Measurements from ENCODE around the gene ADGRV1.
"Not testable (repeated sequence)": the region's sequence is repeated elsewhere in the genome, so short reads cannot be mapped to it uniquely, and the experiment has no call there.

The ADGRV1 gene

DNA sequence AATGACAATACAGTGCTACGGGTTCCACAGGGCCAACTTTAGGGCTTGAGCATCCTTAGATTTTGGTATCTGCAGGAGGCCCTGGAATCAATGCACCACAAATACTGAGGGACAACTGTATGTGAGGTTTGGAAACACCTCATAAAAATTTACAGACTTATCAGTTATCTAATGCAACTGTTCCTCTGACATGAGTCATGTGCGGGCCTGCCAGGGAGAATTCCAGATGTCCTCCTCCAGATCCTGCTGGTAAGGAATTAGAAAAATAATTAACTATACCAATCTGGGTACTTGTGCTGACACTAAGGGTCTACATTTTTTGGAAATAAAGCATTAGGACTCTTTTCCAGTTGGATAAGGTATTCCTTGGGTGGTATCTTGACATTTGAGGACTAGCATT lies 491.2 kb downstream of the ADGRV1 start:
- Histone ChIP-seq H3K4me1 (ENCODE audit: control insufficient read depth, insufficient read depth, low read length, poor library complexity, severe bottlenecking) (no peaks in the 10 kb centered on the region), H3K27ac (ENCODE audit: insufficient read depth, low read length, poor library complexity, severe bottlenecking) (no peak overlapping the region), H3K36me3 (ENCODE audit: control insufficient read depth, insufficient read depth, low read length) (no peaks in the 10 kb centered on the region), H3K4me3 (ENCODE audit: insufficient read depth, low read depth, low read length, poor library complexity, severe bottlenecking) (no peak overlapping the region), H3K27me3 (replicated peaks; ENCODE audit: control insufficient read depth, insufficient read depth, low read length, poor library complexity, severe bottlenecking) (no peaks in the 10 kb centered on the region), H3K9me3 (ENCODE audit: control insufficient read depth, low read length) (no peaks in the 10 kb centered on the region)
- no peak for DNase-seq

DNA sequence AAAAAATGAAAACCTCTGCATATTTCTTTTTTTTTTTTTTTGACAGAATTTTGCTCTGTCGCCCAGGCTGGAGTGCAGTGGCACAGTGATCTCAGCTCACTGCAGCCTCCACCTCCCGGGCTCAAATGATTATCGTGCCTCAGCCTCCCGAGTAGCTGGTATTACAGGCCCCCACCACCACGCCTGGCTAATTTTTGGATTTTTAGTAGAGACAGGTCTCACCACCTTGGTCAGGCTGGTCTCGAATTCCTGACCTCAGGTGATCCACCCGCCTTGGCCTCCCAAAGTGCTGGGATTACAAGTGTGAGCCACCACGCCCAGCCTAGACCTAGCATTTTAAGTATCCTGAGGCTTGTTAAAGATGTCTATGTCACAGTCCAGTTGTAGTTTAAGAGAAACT lies 493.8 kb downstream of the ADGRV1 start:
- not testable (repeated sequence) for DNase-seq; H3K27ac ChIP-seq (ENCODE audit: insufficient read depth, low read length, poor library complexity, severe bottlenecking); H3K36me3 ChIP-seq (ENCODE audit: control insufficient read depth, insufficient read depth, low read length); H3K9me3 ChIP-seq (ENCODE audit: control insufficient read depth, low read length); H3K4me1 ChIP-seq (ENCODE audit: control insufficient read depth, insufficient read depth, low read length, poor library complexity, severe bottlenecking); H3K27me3 ChIP-seq (replicated peaks; ENCODE audit: control insufficient read depth, insufficient read depth, low read length, poor library complexity, severe bottlenecking); H3K4me3 ChIP-seq (ENCODE audit: insufficient read depth, low read depth, low read length, poor library complexity, severe bottlenecking)

GRCh38 chr5:91052977-91053740 lies 494.6 kb downstream of the ADGRV1 start:
- Histone ChIP-seq H3K9me3 (ENCODE audit: control insufficient read depth, low read length) (no peaks in the 10 kb centered on the region), H3K27me3 (replicated peaks; ENCODE audit: control insufficient read depth, insufficient read depth, low read length, poor library complexity, severe bottlenecking) (no peaks in the 10 kb centered on the region), H3K4me3 (ENCODE audit: insufficient read depth, low read depth, low read length, poor library complexity, severe bottlenecking) (no peak overlapping the region), H3K27ac (ENCODE audit: insufficient read depth, low read length, poor library complexity, severe bottlenecking) (no peak overlapping the region), H3K4me1 (ENCODE audit: control insufficient read depth, insufficient read depth, low read length, poor library complexity, severe bottlenecking) (no peaks in the 10 kb centered on the region), H3K36me3 (ENCODE audit: control insufficient read depth, insufficient read depth, low read length) (no peaks in the 10 kb centered on the region)
- no peak for DNase-seq

DNA sequence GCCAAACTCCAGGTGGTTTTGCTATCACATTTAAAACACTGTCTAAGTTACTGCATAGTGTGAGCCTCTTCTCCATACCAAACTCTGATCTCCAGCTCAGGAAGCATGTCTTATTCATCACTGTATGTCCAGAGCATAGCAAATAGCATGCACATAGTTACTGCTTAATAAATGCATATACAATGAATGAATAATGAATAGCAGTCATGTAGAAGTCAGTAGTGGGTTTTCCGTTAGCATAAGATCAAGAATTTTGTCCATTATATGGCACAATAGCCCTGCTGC lies 495.1 kb downstream of the ADGRV1 start:
- DNase-seq: no peak
- Histone ChIP-seq H3K27ac (ENCODE audit: insufficient read depth, low read length, poor library complexity, severe bottlenecking) (no peak overlapping the region), H3K36me3 (ENCODE audit: control insufficient read depth, insufficient read depth, low read length) (no peaks in the 10 kb centered on the region), H3K4me3 (ENCODE audit: insufficient read depth, low read depth, low read length, poor library complexity, severe bottlenecking) (no peak overlapping the region), H3K9me3 (ENCODE audit: control insufficient read depth, low read length) (no peaks in the 10 kb centered on the region), H3K27me3 (replicated peaks; ENCODE audit: control insufficient read depth, insufficient read depth, low read length, poor library complexity, severe bottlenecking) (no peaks in the 10 kb centered on the region), H3K4me1 (ENCODE audit: control insufficient read depth, insufficient read depth, low read length, poor library complexity, severe bottlenecking) (no peaks in the 10 kb centered on the region)

DNA sequence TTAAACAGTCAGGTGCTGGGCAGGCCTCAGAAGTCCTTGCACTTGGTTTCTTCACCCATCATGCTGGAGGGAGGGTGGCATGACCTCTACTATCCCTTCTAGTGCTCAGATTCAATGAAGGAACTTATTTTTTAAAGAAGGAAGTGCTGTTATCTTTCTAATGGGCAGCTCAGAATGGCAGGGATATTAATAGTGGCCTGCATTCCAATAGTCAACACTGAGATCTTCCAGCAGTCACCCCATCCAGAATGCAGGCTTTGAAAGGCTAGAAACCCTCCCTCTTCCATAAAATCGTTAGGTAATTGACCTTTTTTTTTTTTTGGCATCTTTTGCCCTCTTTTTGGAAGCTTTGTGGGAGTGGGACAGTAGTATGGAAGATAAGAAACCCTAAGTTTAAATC lies 499.6 kb downstream of the ADGRV1 start:
- Histone ChIP-seq H3K9me3 (ENCODE audit: control insufficient read depth, low read length) (no peaks in the 10 kb centered on the region), H3K36me3 (ENCODE audit: control insufficient read depth, insufficient read depth, low read length) (no peaks in the 10 kb centered on the region), H3K27me3 (replicated peaks; ENCODE audit: control insufficient read depth, insufficient read depth, low read length, poor library complexity, severe bottlenecking) (no peaks in the 10 kb centered on the region), H3K27ac (ENCODE audit: insufficient read depth, low read length, poor library complexity, severe bottlenecking) (no peak overlapping the region), H3K4me3 (ENCODE audit: insufficient read depth, low read depth, low read length, poor library complexity, severe bottlenecking) (no peak overlapping the region), H3K4me1 (ENCODE audit: control insufficient read depth, insufficient read depth, low read length, poor library complexity, severe bottlenecking) (no peaks in the 10 kb centered on the region)
- no peak for DNase-seq

DNA sequence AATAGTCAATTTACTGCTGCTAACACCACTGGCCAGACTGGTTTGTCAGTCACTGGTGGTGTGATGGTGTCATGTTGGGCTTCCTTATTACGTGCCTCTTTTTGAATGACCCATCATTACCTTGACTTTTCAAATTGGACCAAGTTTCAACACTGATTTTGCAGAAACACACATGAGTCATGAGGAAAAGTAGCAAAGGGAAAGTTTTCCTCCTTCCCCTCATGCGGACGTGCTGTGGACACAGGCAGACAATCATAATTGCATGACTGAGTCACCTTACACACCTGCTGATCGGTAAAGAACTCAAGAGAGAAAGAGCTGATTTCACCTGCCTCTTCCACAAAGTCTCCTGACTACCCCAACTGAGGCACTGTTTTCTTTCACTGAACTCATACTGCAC lies 500.0 kb downstream of the ADGRV1 start:
- Histone ChIP-seq H3K27me3 (replicated peaks; ENCODE audit: control insufficient read depth, insufficient read depth, low read length, poor library complexity, severe bottlenecking) (no peaks in the 10 kb centered on the region), H3K9me3 (ENCODE audit: control insufficient read depth, low read length) (no peaks in the 10 kb centered on the region), H3K36me3 (ENCODE audit: control insufficient read depth, insufficient read depth, low read length) (no peaks in the 10 kb centered on the region), H3K4me1 (ENCODE audit: control insufficient read depth, insufficient read depth, low read length, poor library complexity, severe bottlenecking) (no peaks in the 10 kb centered on the region), H3K27ac (ENCODE audit: insufficient read depth, low read length, poor library complexity, severe bottlenecking) (no peak overlapping the region), H3K4me3 (ENCODE audit: insufficient read depth, low read depth, low read length, poor library complexity, severe bottlenecking) (no peak overlapping the region)
- no peak for DNase-seq

GRCh38 chr5:91059409-91059808 lies 500.8 kb downstream of the ADGRV1 start:
- Histone ChIP-seq H3K4me3 (ENCODE audit: insufficient read depth, low read depth, low read length, poor library complexity, severe bottlenecking) (no peak overlapping the region), H3K9me3 (ENCODE audit: control insufficient read depth, low read length) (no peaks in the 10 kb centered on the region), H3K27ac (ENCODE audit: insufficient read depth, low read length, poor library complexity, severe bottlenecking) (no peak overlapping the region), H3K36me3 (ENCODE audit: control insufficient read depth, insufficient read depth, low read length) (no peaks in the 10 kb centered on the region), H3K27me3 (replicated peaks; ENCODE audit: control insufficient read depth, insufficient read depth, low read length, poor library complexity, severe bottlenecking) (no peaks in the 10 kb centered on the region), H3K4me1 (ENCODE audit: control insufficient read depth, insufficient read depth, low read length, poor library complexity, severe bottlenecking) (no peaks in the 10 kb centered on the region)
- no peak for DNase-seq

DNA sequence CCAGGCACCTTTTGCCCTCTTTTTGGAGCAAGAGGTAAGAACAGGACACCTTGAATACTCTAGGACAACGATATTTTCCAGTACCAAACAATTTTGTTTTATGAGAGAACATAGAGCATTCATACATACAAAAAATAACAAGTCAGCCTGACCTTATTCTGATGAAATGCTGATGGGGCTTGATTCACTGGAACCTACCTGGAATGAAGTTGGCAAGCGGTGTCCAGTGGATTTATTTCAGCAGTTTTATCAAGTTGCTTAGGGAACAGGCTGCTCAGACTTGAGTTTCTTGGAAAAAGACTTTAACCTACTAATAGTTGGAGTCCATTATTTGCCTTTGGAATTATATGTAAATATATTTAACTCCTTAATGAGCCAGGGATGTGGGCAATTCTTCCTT lies 502.5 kb downstream of the ADGRV1 start:
- Histone ChIP-seq H3K27me3 (replicated peaks; ENCODE audit: control insufficient read depth, insufficient read depth, low read length, poor library complexity, severe bottlenecking) (no peaks in the 10 kb centered on the region), H3K36me3 (ENCODE audit: control insufficient read depth, insufficient read depth, low read length) (no peaks in the 10 kb centered on the region), H3K4me1 (ENCODE audit: control insufficient read depth, insufficient read depth, low read length, poor library complexity, severe bottlenecking) (no peaks in the 10 kb centered on the region), H3K27ac (ENCODE audit: insufficient read depth, low read length, poor library complexity, severe bottlenecking) (no peak overlapping the region), H3K4me3 (ENCODE audit: insufficient read depth, low read depth, low read length, poor library complexity, severe bottlenecking) (no peak overlapping the region), H3K9me3 (ENCODE audit: control insufficient read depth, low read length) (no peaks in the 10 kb centered on the region)
- DNase-seq: no peak

- H3K27me3 ChIP-seq (replicated peaks; ENCODE audit: control insufficient read depth, insufficient read depth, low read length, poor library complexity, severe bottlenecking): no peaks in the 10 kb centered on the region
- H3K36me3 ChIP-seq (ENCODE audit: control insufficient read depth, insufficient read depth, low read length): no peaks in the 10 kb centered on the region
- no peak overlapping the region for H3K27ac ChIP-seq (ENCODE audit: insufficient read depth, low read length, poor library complexity, severe bottlenecking)
- no peak overlapping the region for H3K4me3 ChIP-seq (ENCODE audit: insufficient read depth, low read depth, low read length, poor library complexity, severe bottlenecking)
- DNase-seq: no peak
- no peaks in the 10 kb centered on the region for H3K9me3 ChIP-seq (ENCODE audit: control insufficient read depth, low read length)
- H3K4me1 ChIP-seq (ENCODE audit: control insufficient read depth, insufficient read depth, low read length, poor library complexity, severe bottlenecking): no peaks in the 10 kb centered on the region
These were observed 503.5 kb downstream of the ADGRV1 start for GRCh38 chr5:91061946-91062562.

DNA sequence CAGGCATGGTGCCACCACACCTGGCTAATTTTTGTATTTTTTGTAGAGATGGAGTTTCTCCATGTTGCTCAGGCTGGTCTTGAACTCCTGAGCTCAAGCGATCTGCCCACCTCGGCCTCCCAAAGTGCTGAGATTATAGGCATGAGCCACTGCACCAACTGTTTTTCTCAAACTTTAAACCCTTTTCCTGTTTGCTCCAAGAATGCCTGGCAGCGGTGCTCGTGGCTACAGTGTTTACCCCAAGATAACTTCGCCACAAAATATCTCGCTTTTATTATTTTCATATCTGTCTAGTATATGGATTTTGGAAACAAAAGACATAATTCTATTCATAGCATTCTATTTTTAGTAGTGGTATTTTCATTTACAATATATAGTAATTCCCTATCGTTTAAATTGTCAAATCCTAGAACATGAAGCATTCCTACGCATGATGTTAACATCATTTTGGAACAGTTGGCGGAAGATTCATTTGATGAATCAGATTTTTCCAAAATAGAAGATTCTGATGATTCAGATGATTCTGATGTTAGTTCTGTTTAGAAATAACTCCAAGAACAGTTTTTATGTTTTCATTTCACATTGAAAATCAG lies 504.6 kb downstream of the ADGRV1 start:
- not testable (repeated sequence) for H3K27ac ChIP-seq (ENCODE audit: insufficient read depth, low read length, poor library complexity, severe bottlenecking); H3K36me3 ChIP-seq (ENCODE audit: control insufficient read depth, insufficient read depth, low read length); H3K9me3 ChIP-seq (ENCODE audit: control insufficient read depth, low read length); DNase-seq; H3K4me3 ChIP-seq (ENCODE audit: insufficient read depth, low read depth, low read length, poor library complexity, severe bottlenecking); H3K27me3 ChIP-seq (replicated peaks; ENCODE audit: control insufficient read depth, insufficient read depth, low read length, poor library complexity, severe bottlenecking); H3K4me1 ChIP-seq (ENCODE audit: control insufficient read depth, insufficient read depth, low read length, poor library complexity, severe bottlenecking)
